Measurements from ENCODE around the gene HK1.

DNA sequence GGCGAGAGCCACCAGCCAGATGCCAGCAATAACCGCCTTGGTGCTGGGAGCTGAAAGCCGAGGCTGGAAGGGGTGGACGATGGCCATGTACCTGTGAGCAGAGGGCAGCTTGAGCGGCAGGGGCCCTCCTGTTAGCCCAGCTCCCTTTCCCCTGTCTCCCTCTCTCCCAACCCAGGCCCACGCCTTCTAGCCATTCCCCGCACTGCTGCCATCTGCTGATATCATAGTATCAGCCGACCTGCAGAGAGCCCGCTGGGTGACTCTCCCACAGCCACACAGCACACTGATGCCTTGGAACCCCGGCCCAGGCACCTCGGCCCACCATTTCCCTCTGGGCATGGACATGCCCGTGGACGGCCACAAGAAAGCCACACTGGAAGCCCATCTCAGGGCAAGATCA is 136.8 kb downstream of the HK1 start:
- TF ChIP-seq MTERF4 (CRISPR knock-in tag; IDR thresholded peaks at IDR 0.05) = no peak
- TF ChIP-seq REST (IDR thresholded peaks at IDR 0.05; ENCODE audit: borderline replicate concordance in 1 of 2, low read depth in 1 of 2, low read length in 2 of 2) = no peak
- no peak for TF ChIP-seq ZSCAN12 (CRISPR knock-in tag; IDR thresholded peaks at IDR 0.05)

All from HepG2 (cell line).